ENCODE measurements around the gene SRL. TPM values are rescaled to one million over a fixed set of nuclear protein-coding genes. Genes with fewer than 3 reads are reported as not detected.
A peak's percentile ranks its signal among the peaks of the same experiment; 100 is the strongest.

The SRL gene
- total RNA-seq, 1 donor from 2014 or later: 1.2 TPM

GRCh38 chr16:4265676-4266075 is 23.8 kb upstream of the SRL start:
- no peaks in the 10 kb centered on the region for H3K9me3 Mint-ChIP-seq
- peaks cover 5% of the 10 kb centered on the region for H3K36me3 Mint-ChIP-seq
- H3K4me1 Mint-ChIP-seq (ENCODE audit: unreplicated experiment): peaks cover 16% of the 10 kb centered on the region
- no peak overlapping the region for H3K4me3 Mint-ChIP-seq
- H3K27me3 Mint-ChIP-seq: no peaks in the 10 kb centered on the region
- peak overlapping the region; percentile 68 for H3K27ac Mint-ChIP-seq
- no peak for TF ChIP-seq CTCF (conservative IDR thresholded peaks at IDR 0.05)
- DNase-seq (ENCODE audit: extremely low spot score, unreplicated experiment): no peak

- no peak overlapping the region for H3K4me3 Mint-ChIP-seq
- H3K4me1 Mint-ChIP-seq (ENCODE audit: unreplicated experiment): peaks cover 16% of the 10 kb centered on the region
- no peak for DNase-seq (ENCODE audit: extremely low spot score, unreplicated experiment)
- no peak for TF ChIP-seq CTCF (conservative IDR thresholded peaks at IDR 0.05)
- H3K36me3 Mint-ChIP-seq: peaks cover 5% of the 10 kb centered on the region
- no peaks in the 10 kb centered on the region for H3K27me3 Mint-ChIP-seq
- H3K27ac Mint-ChIP-seq: no peak overlapping the region
- no peaks in the 10 kb centered on the region for H3K9me3 Mint-ChIP-seq
These were observed 22.7 kb upstream of the SRL start for GRCh38 chr16:4264546-4264945.

- DNase-seq (ENCODE audit: extremely low spot score, unreplicated experiment): peak; percentile 86
- no peak for TF ChIP-seq CTCF (conservative IDR thresholded peaks at IDR 0.05)
- Mint-ChIP-seq H3K36me3 (peaks cover 5% of the 10 kb centered on the region), H3K4me3 (peak overlapping the region; percentile 17), H3K9me3 (no peaks in the 10 kb centered on the region), H3K27me3 (no peaks in the 10 kb centered on the region), H3K27ac (no peak overlapping the region), H3K4me1 (ENCODE audit: unreplicated experiment) (peaks cover 16% of the 10 kb centered on the region)
These were observed 21.9 kb upstream of the SRL start for GRCh38 chr16:4263504-4264436.

GRCh38 chr16:4262303-4262835 is 20.5 kb upstream of the SRL start:
- DNase-seq (ENCODE audit: extremely low spot score, unreplicated experiment): no peak
- Mint-ChIP-seq H3K4me3 (no peak overlapping the region), H3K27ac (no peak overlapping the region), H3K9me3 (no peaks in the 10 kb centered on the region), H3K27me3 (no peaks in the 10 kb centered on the region), H3K36me3 (peaks cover 5% of the 10 kb centered on the region), H3K4me1 (ENCODE audit: unreplicated experiment) (peaks cover 16% of the 10 kb centered on the region)
- no peak for TF ChIP-seq CTCF (conservative IDR thresholded peaks at IDR 0.05)

GRCh38 chr16:4261557-4262172 is 19.8 kb upstream of the SRL start:
- Mint-ChIP-seq H3K9me3 (no peaks in the 10 kb centered on the region), H3K4me1 (ENCODE audit: unreplicated experiment) (peaks cover 16% of the 10 kb centered on the region), H3K27ac (no peak overlapping the region), H3K27me3 (no peaks in the 10 kb centered on the region), H3K36me3 (peaks cover 5% of the 10 kb centered on the region), H3K4me3 (peak overlapping the region; percentile 28)
- DNase-seq (ENCODE audit: extremely low spot score, unreplicated experiment): peak; percentile 80
- peak; percentile 87 for TF ChIP-seq CTCF (conservative IDR thresholded peaks at IDR 0.05)

Data from type B pancreatic cell (in vitro differentiated cells).